PC-9 (cell line): ENCODE results near the gene GRAMD2B. TPM values are rescaled to one million over a fixed set of nuclear protein-coding genes. Genes with fewer than 3 reads are reported as not detected.

Experiments used
- BruUV-seq: library from RNA; stranded (reverse); fragments of 400-500 nt; replicated peaks from 2 replicates; lab custom pipeline; 2021; lab: Mats Ljungman, UMichigan
- CTCF ChIA-PET: fragments of 300-600 bp; sonication (Branson Sonifier 250); formaldehyde crosslinking; loops from one replicate; lab custom pipeline; 2022; ENCODE audit warnings: antibody characterized with exemption; lab: Charles Lee
- POLR2A ChIA-PET: fragments of 300-600 bp; sonication (Branson Sonifier 250); formaldehyde crosslinking; loops from one replicate; lab custom pipeline; 2022; ENCODE audit warnings: antibody characterized with exemption; ENCODE audit not compliant: unreplicated experiment; lab: Charles Lee
- DNase-seq, 2 experiments: peaks; one replicate each; pipeline versions ENCODE4 v3.0.0 to v3.0.0-alpha.2; 2015 to 2022; ENCODE audit warnings: mixed read lengths in 1 of 2
- H2AFZ ChIP-seq: fragments of 200-600 bp; sonication (generic); 2 replicates; pipeline ENCODE4 v1.8.1; 2017; ENCODE audit warnings: antibody characterized with exemption
- H3F3A ChIP-seq: fragments of 200-600 bp; sonication (generic); 2 replicates; pipeline ENCODE4 v1.8.1; 2017; ENCODE audit warnings: antibody characterized with exemption, mild to moderate bottlenecking, low read depth; ENCODE audit not compliant: insufficient read depth
- H3K27ac ChIP-seq: fragments of 200-600 bp; sonication (generic); 2 replicates; pipeline ENCODE4 v1.6.1; 2016; ENCODE audit warnings: mixed run types
- H3K27me3 ChIP-seq: fragments of 200-600 bp; sonication (generic); 2 replicates; pipeline ENCODE4 v1.6.1; 2016; ENCODE audit warnings: low read depth, mixed run types; ENCODE audit not compliant: insufficient read depth
- H3K36me3 ChIP-seq: fragments of 200-600 bp; sonication (generic); 2 replicates; pipeline ENCODE4 v1.6.1; 2016; ENCODE audit warnings: low read depth, mixed run types
- H3K4me1 ChIP-seq: fragments of 200-600 bp; sonication (generic); replicated peaks from 2 replicates; pipeline ENCODE4 v1.6.1; 2016; ENCODE audit warnings: mixed run types; ENCODE audit not compliant: insufficient read depth
- H3K4me2 ChIP-seq: fragments of 200-600 bp; sonication (generic); 2 replicates; pipeline ENCODE4 v1.6.1; 2017; ENCODE audit warnings: mixed run types
- H3K4me3 ChIP-seq: fragments of 200-600 bp; sonication (generic); 2 replicates; pipeline ENCODE4 v1.6.1; 2016; ENCODE audit warnings: mixed run types
- H3K79me2 ChIP-seq: fragments of 200-600 bp; sonication (generic); 2 replicates; pipeline ENCODE4 v1.6.1; 2017; ENCODE audit warnings: low read depth, mixed run types
- H3K9me2 ChIP-seq: fragments of 200-600 bp; sonication (generic); 2 replicates; pipeline ENCODE4 v1.8.1; 2017; ENCODE audit warnings: mild to moderate bottlenecking; ENCODE audit not compliant: insufficient read depth
- H3K9me3 ChIP-seq: fragments of 200-600 bp; sonication (generic); 2 replicates; pipeline ENCODE4 v1.8.1; 2016; ENCODE audit warnings: low read depth; ENCODE audit not compliant: insufficient read depth
- H4K20me1 ChIP-seq: fragments of 200-600 bp; sonication (generic); 2 replicates; pipeline ENCODE4 v1.8.1; 2017; ENCODE audit not compliant: insufficient read depth
- CTCF ChIP-seq: fragments of 200-600 bp; sonication (generic); conservative IDR thresholded peaks from 2 replicates; pipeline ENCODE4 v1.6.1; 2017; ENCODE audit warnings: mixed run types, antibody characterized with exemption, mild to moderate bottlenecking, moderate library complexity
- EZH2 ChIP-seq: fragments of 200-600 bp; sonication (generic); IDR thresholded peaks from 2 replicates; pipeline ENCODE4 v1.8.0; 2017; ENCODE audit warnings: antibody characterized with exemption, low read depth
- intact Hi-C: fragments of 100-400 bp; cut with micrococcal nuclease; formaldehyde crosslinking; loops from one replicate; pipeline ENCODE4 v1.10.0; 2022; ENCODE audit not compliant: unreplicated experiment
- total RNA-seq: library from RNA; stranded (reverse); gene quantifications from 2 replicates; pipeline ENCODE4 v1.2.3, GENCODE V29; 2021

The GRAMD2B gene
- total RNA-seq, 1 experiment from 2014 or later, result 10.0 TPM

GRCh38 chr5:126525630-126526245, 102.5 kb downstream of the GRAMD2B start:
- Histone ChIP-seq H3K9me2 (no peaks in the 10 kb centered on the region), H3K27ac (no peak overlapping the region), H3F3A (no peaks in the 10 kb centered on the region), H3K4me2 (no peak overlapping the region), H4K20me1 (no peaks in the 10 kb centered on the region), H3K36me3 (no peaks in the 10 kb centered on the region), H2AFZ (no peak overlapping the region), H3K27me3 (no peaks in the 10 kb centered on the region), H3K4me1 (no peaks in the 10 kb centered on the region; the same call in 1 of the 2 replicates), H3K4me3 (no peak overlapping the region), H3K9me3 (no peaks in the 10 kb centered on the region), H3K79me2 (no peaks in the 10 kb centered on the region)
- no peak for DNase-seq
- ChIA-PET CTCF (no interaction called here), POLR2A (no interaction called here)
- no TSS peak for BruUV-seq
- intact Hi-C loops, result no loop called here
- TF ChIP-seq CTCF (no peak), EZH2 (no peak)

DNA sequence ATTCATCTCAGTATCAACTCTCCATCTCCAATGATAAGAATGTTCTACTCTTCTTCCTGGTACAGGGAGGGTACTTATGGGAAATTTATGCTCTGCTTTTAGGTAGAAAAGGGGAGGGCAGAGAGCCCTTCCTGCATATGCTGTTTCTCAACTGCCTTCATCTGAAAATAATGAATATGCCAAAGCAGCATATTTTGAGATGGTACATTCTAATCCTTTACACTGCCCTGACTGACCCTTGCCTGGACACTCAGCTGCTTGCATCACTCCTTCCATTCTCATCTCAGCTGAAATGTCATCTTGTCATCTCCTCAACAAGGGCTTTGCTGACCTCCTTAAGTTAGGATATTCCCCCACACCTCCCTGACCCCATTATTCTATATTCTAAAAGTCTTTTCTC, 103.3 kb downstream of the GRAMD2B start:
- POLR2A ChIA-PET, result no interaction called here
- Histone ChIP-seq H3K9me3 (no peaks in the 10 kb centered on the region), H3K79me2 (no peaks in the 10 kb centered on the region), H2AFZ (no peak overlapping the region), H3K9me2 (no peaks in the 10 kb centered on the region), H3K27me3 (no peaks in the 10 kb centered on the region), H3K4me2 (no peak overlapping the region), H3K36me3 (no peaks in the 10 kb centered on the region), H3K4me1 (no peaks in the 10 kb centered on the region; the same call in 1 of the 2 replicates), H3F3A (no peaks in the 10 kb centered on the region), H3K4me3 (no peak overlapping the region), H4K20me1 (no peaks in the 10 kb centered on the region), H3K27ac (no peak overlapping the region)
- no TSS peak for BruUV-seq
- TF ChIP-seq CTCF (no peak), EZH2 (no peak)
- intact Hi-C loops, result no loop called here
- DNase-seq, result no peak
- CTCF ChIA-PET, result no interaction called here

DNA sequence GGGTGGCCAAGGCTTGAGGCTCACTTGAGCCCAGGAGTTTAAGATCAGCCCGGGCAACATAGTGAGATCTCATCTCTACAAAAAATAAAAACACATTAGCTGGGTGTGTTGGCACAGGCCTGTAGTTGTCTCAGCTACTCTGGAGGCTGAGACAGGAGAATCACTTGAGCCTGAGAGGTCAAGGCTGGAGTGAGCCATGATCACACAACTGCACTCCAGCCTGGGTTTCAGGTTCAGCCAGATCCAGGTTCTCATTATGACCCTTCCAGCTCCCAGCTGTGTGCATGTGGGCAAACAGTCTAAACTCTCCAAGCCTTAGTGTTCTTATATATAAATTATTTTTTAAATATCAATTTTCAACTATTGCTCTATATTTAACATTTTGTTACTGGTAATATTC, 103.9 kb downstream of the GRAMD2B start:
- H3K4me2 ChIP-seq, result no peak overlapping the region
- H3K27me3 ChIP-seq, result no peaks in the 10 kb centered on the region
- H3K4me1 ChIP-seq, result no peaks in the 10 kb centered on the region; the same call in 1 of the 2 replicates
- no peak overlapping the region for H2AFZ ChIP-seq
- H4K20me1 ChIP-seq, result no peaks in the 10 kb centered on the region
- TF ChIP-seq EZH2 (no peak), CTCF (no peak)
- H3K9me2 ChIP-seq, result no peaks in the 10 kb centered on the region
- H3K79me2 ChIP-seq, result no peaks in the 10 kb centered on the region
- no peak for DNase-seq
- no peaks in the 10 kb centered on the region for H3F3A ChIP-seq
- no TSS peak for BruUV-seq
- intact Hi-C loops, result no loop called here
- no peaks in the 10 kb centered on the region for H3K9me3 ChIP-seq
- ChIA-PET CTCF (no interaction called here), POLR2A (no interaction called here)
- H3K4me3 ChIP-seq, result no peak overlapping the region
- no peak overlapping the region for H3K27ac ChIP-seq
- no peaks in the 10 kb centered on the region for H3K36me3 ChIP-seq
